Keratinocyte (primary cell): ENCODE data around the gene ZFP1. TPM values are rescaled to one million over a fixed set of nuclear protein-coding genes. Genes with fewer than 3 reads are reported as not detected.

Experiments used
- DNase-seq: peaks from one replicate; pipeline ENCODE4 v3.0.0-alpha.2; 2011; ENCODE audit warnings: low read depth, missing footprints, low spot score
- FAIRE-seq: peaks from 2 replicates; lab custom pipeline; 2011; peaks lifted over from hg19 to GRCh38; lab: Jason Lieb, UNC
- H2AFZ ChIP-seq: 2 replicates; pipeline ENCODE4 v1.6.0; 2012; ENCODE audit warnings: low read length, control low read depth, inconsistent platforms; ENCODE audit not compliant: control insufficient read depth
- H3K27ac ChIP-seq: 2 replicates; pipeline ENCODE4 v1.5.1; 2011; ENCODE audit warnings: low read length; ENCODE audit not compliant: control insufficient read depth, insufficient read depth
- H3K27me3 ChIP-seq: 3 replicates; pipeline ENCODE4 v1.6.0; 2011; ENCODE audit warnings: low read length; ENCODE audit not compliant: control insufficient read depth, insufficient read depth; ENCODE audit errors: extremely low read depth
- H3K36me3 ChIP-seq, 2 experiments: 2 replicates in 1 of 2; 3 replicates in 1 of 2; pipeline ENCODE4 v1.5.1; 2011; ENCODE audit warnings: low read length in 2 of 2, mild to moderate bottlenecking in 1 of 2; ENCODE audit not compliant: control insufficient read depth in 2 of 2, insufficient read depth in 2 of 2; ENCODE audit errors: extremely low read depth in 1 of 2
- H3K4me1 ChIP-seq: 3 replicates; pipeline ENCODE4 v1.5.1; 2011; ENCODE audit warnings: low read length; ENCODE audit not compliant: control insufficient read depth, insufficient read depth; ENCODE audit errors: extremely low read depth
- H3K4me2 ChIP-seq: 3 replicates; pipeline ENCODE4 v1.6.0; 2011; ENCODE audit warnings: low read depth, low read length; ENCODE audit not compliant: control insufficient read depth, insufficient read depth; ENCODE audit errors: extremely low read depth
- H3K4me3 ChIP-seq, 3 experiments: fragments of 200-600 bp in 1 of 3; sonication (generic) in 1 of 3; 2 replicates in 2 of 3; 3 replicates in 1 of 3; pipeline ENCODE4 v1.5.1; 2011 to 2016; ENCODE audit warnings: low read length in 3 of 3, mild to moderate bottlenecking in 3 of 3, control low read depth in 2 of 3, inconsistent platforms in 1 of 3, low read depth in 1 of 3, mixed read lengths in 1 of 3, mixed run types in 1 of 3, moderate library complexity in 1 of 3; ENCODE audit not compliant: control insufficient read depth in 2 of 3, insufficient read depth in 2 of 3; ENCODE audit errors: extremely low read depth in 1 of 3
- H3K79me2 ChIP-seq: 2 replicates; pipeline ENCODE4 v1.6.0; 2012; ENCODE audit warnings: low read length; ENCODE audit not compliant: control insufficient read depth, insufficient read depth
- H3K9ac ChIP-seq: 3 replicates; pipeline ENCODE4 v1.6.0; 2011; ENCODE audit warnings: low read length; ENCODE audit not compliant: control insufficient read depth, insufficient read depth; ENCODE audit errors: extremely low read depth
- H3K9me1 ChIP-seq: 3 replicates; pipeline ENCODE4 v1.6.0; 2011; ENCODE audit warnings: low read length; ENCODE audit not compliant: control insufficient read depth, insufficient read depth; ENCODE audit errors: extremely low read depth
- H3K9me3 ChIP-seq: 2 replicates; pipeline ENCODE4 v1.5.1; 2012; ENCODE audit warnings: low read depth, low read length; ENCODE audit not compliant: control insufficient read depth
- H4K20me1 ChIP-seq: 3 replicates; pipeline ENCODE4 v1.6.0; 2011; ENCODE audit warnings: low read length; ENCODE audit not compliant: control insufficient read depth, insufficient read depth; ENCODE audit errors: extremely low read depth
- EZH2 ChIP-seq: IDR thresholded peaks from one replicate; pipeline ENCODE4 v1.6.1; 2012; ENCODE audit warnings: inconsistent platforms, mild to moderate bottlenecking, low read length, moderate library complexity
- dilution Hi-C: fragments of 300-500 bp; cut with MboI; formaldehyde crosslinking; loops from one replicate; pipeline ENCODE4 v1.7.0; 2020; ENCODE audit warnings: low sequenced_read_pairs; ENCODE audit not compliant: extremely low pct_ligation_motif_present
- polyA plus RNA-seq, 5 experiments: library from polyadenylated mRNA; depleted of rRNA in 3 of 5; stranded (reverse) in 3 of 5; stranded (forward) in 1 of 5; unstranded in 1 of 5; fragments of >200 nt; gene quantifications; 1 replicate in 1 of 5; 2 replicates in 3 of 5; 3 replicates in 1 of 5; pipeline versions ENCODE4 v1.2.1 to v1.2.3, GENCODE V29; 2011 to 2012; ENCODE audit warnings: missing spikeins in 2 of 5, low read depth in 1 of 5, low replicate concordance in 1 of 5
- TF ChIP-seq, protein P1 (sequence below), 3 experiments: IDR thresholded peaks in 1 of 3; conservative IDR thresholded peaks in 1 of 3; optimal IDR thresholded peaks in 1 of 3; 2 replicates in 2 of 3; 3 replicates in 1 of 3; pipeline versions ENCODE3 to v1.5.1; 2011; ENCODE audit warnings: low read length in 3 of 3, mild to moderate bottlenecking in 3 of 3, moderate library complexity in 2 of 3, control low read depth in 1 of 3, inconsistent platforms in 1 of 3; ENCODE audit not compliant: insufficient read depth in 2 of 3; ENCODE audit errors: extremely low read depth in 1 of 3

ZFP1 gene
- polyA plus RNA-seq, 1 donor (not counting 4 experiments of a cell fraction or from before 2014, with no cell fraction given), result 8.6 TPM

DNA sequence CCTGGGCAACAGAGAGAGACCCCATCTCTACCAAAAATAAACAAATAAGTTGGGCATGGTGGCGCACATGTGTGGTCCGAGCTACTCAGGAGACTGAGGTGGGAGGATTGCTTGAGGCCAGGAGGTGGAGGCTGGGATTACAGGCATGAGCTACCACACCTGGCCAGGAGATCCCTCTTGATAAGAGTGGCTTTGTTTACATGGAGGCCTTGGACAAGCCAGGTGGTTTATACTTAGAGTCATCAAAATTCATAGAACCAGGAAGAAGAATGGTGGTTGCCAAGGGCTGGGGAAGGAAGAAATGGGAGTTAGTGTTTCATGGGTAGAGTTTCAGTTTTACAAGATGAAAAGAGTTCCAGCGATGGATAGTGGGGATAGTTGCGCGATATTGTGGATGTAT lies 8.8 kb upstream of the ZFP1 start:
- Histone ChIP-seq H3K4me3 (no peak overlapping the region), H3K9me1 (no peaks in the 10 kb centered on the region), H3K9me3 (no peaks in the 10 kb centered on the region), H2AFZ (no peak overlapping the region), H3K4me2 (no peak overlapping the region), H3K4me1 (no peaks in the 10 kb centered on the region), H3K9ac (no peak overlapping the region), H3K27me3 (no peaks in the 10 kb centered on the region), H3K36me3 (no peaks in the 10 kb centered on the region), H4K20me1 (no peaks in the 10 kb centered on the region), H3K27ac (no peak overlapping the region), H3K79me2 (no peaks in the 10 kb centered on the region)
- DNase-seq (no peak), FAIRE-seq (no peak)
- TF ChIP-seq, protein P1, sequence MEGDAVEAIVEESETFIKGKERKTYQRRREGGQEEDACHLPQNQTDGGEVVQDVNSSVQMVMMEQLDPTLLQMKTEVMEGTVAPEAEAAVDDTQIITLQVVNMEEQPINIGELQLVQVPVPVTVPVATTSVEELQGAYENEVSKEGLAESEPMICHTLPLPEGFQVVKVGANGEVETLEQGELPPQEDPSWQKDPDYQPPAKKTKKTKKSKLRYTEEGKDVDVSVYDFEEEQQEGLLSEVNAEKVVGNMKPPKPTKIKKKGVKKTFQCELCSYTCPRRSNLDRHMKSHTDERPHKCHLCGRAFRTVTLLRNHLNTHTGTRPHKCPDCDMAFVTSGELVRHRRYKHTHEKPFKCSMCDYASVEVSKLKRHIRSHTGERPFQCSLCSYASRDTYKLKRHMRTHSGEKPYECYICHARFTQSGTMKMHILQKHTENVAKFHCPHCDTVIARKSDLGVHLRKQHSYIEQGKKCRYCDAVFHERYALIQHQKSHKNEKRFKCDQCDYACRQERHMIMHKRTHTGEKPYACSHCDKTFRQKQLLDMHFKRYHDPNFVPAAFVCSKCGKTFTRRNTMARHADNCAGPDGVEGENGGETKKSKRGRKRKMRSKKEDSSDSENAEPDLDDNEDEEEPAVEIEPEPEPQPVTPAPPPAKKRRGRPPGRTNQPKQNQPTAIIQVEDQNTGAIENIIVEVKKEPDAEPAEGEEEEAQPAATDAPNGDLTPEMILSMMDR (optimal IDR thresholded peaks at IDR 0.05 in 1 of 3, IDR thresholded peaks at IDR 0.05 in 1 of 3, conservative IDR thresholded peaks at IDR 0.05 in 1 of 3; ENCODE audit: extremely low read depth in 1 of 3, insufficient read depth in 2 of 3, low read length in 3 of 3), result no peak
- no peak for TF ChIP-seq EZH2
- dilution Hi-C loops, result no loop called here

- Histone ChIP-seq H4K20me1 (no peaks in the 10 kb centered on the region), H3K9me3 (no peaks in the 10 kb centered on the region), H3K79me2 (peaks cover 1% of the 10 kb centered on the region), H2AFZ (no peak overlapping the region), H3K27me3 (no peaks in the 10 kb centered on the region), H3K9ac (no peak overlapping the region), H3K9me1 (no peaks in the 10 kb centered on the region), H3K4me1 (peaks cover 3% of the 10 kb centered on the region), H3K36me3 (no peaks in the 10 kb centered on the region), H3K4me3 (no peak overlapping the region), H3K4me2 (no peak overlapping the region), H3K27ac (no peak overlapping the region)
- FAIRE-seq (no peak), DNase-seq (no peak)
- dilution Hi-C loops, result no loop called here
- TF ChIP-seq, protein P1 (optimal IDR thresholded peaks at IDR 0.05 in 1 of 3, IDR thresholded peaks at IDR 0.05 in 1 of 3, conservative IDR thresholded peaks at IDR 0.05 in 1 of 3; ENCODE audit: extremely low read depth in 1 of 3, insufficient read depth in 2 of 3, low read length in 3 of 3), result no peak
- no peak for TF ChIP-seq EZH2
These were observed 4.4 kb upstream of the ZFP1 start for GRCh38 chr16:75143941-75144340.
